SK-N-SH (cell line): ENCODE results near the gene MPC1. TPM values are rescaled to one million over a fixed set of nuclear protein-coding genes. Genes with fewer than 3 reads are reported as not detected.

Source experiments
- CTCF ChIA-PET: fragments of 300-600, 350-600 bp; formaldehyde crosslinking; extraction: SDS; loops from one replicate; lab custom pipeline; 2021; lab: Yijun Ruan, JAX
- POLR2A ChIA-PET: fragments of 350-600 bp; sonication (Branson Sonifier 250); formaldehyde crosslinking; extraction: SDS; loops from one replicate; lab custom pipeline; 2020; ENCODE audit warnings: antibody characterized with exemption, inconsistent platforms; lab: Yijun Ruan, JAX
- DNase-seq: peaks from one replicate; pipeline ENCODE4 v3.0.0; 2012
- H2AFZ ChIP-seq: fragments of 200-600 bp; sonication (generic); 2 replicates; pipeline ENCODE4 v1.8.1; 2016; ENCODE audit warnings: antibody characterized with exemption, mild to moderate bottlenecking, low read depth
- H3F3A ChIP-seq: fragments of 200-600 bp; sonication (generic); replicated peaks from 2 replicates; pipeline ENCODE3; 2016; ENCODE audit warnings: antibody characterized with exemption, mild to moderate bottlenecking; ENCODE audit not compliant: insufficient read depth
- H3K27ac ChIP-seq, 2 experiments: fragments of 200-500 bp in 1 of 2; fragments of 200-600 bp in 1 of 2; sonication (Bioruptor generic) in 1 of 2; sonication (generic), shearing (Covaris generic) in 1 of 2; 2 replicates each; pipeline versions ENCODE4 v1.5.1 to v1.6.1; 2014 to 2016; ENCODE audit warnings: low read depth in 2 of 2, inconsistent platforms in 1 of 2, low read length in 1 of 2, mild to moderate bottlenecking in 1 of 2, mixed read lengths in 1 of 2
- H3K27me3 ChIP-seq: fragments of 200-600 bp; sonication (generic), shearing (Covaris generic); 2 replicates; pipeline ENCODE4 v1.6.1; 2016; ENCODE audit warnings: mixed run types; ENCODE audit not compliant: insufficient read depth
- H3K36me3 ChIP-seq, 2 experiments: fragments of 200-500 bp in 1 of 2; fragments of 200-600 bp in 1 of 2; sonication (Bioruptor generic) in 1 of 2; sonication (generic) in 1 of 2; replicated peaks in 1 of 2; 2 replicates each; pipeline versions ENCODE3 to v1.5.1; 2014 to 2016; ENCODE audit warnings: low read length in 1 of 2, mild to moderate bottlenecking in 1 of 2; ENCODE audit not compliant: insufficient read depth in 2 of 2, control insufficient read depth in 1 of 2
- H3K4me1 ChIP-seq, 2 experiments: fragments of 200-500 bp in 1 of 2; fragments of 200-600 bp in 1 of 2; sonication (Bioruptor generic) in 1 of 2; sonication (generic), shearing (Covaris generic) in 1 of 2; 2 replicates each; pipeline versions ENCODE4 v1.5.1 to v1.6.1; 2014 to 2016; ENCODE audit warnings: low read depth in 1 of 2, low read length in 1 of 2, mixed run types in 1 of 2; ENCODE audit not compliant: insufficient read depth in 2 of 2, control insufficient read depth in 1 of 2
- H3K4me2 ChIP-seq: fragments of 200-600 bp; sonication (generic), shearing (Covaris generic); 2 replicates; pipeline ENCODE4 v1.6.1; 2017; ENCODE audit warnings: mixed run types
- H3K4me3 ChIP-seq, 2 experiments: fragments of 200-500 bp in 1 of 2; fragments of 200-600 bp in 1 of 2; sonication (Bioruptor generic) in 1 of 2; sonication (generic), shearing (Covaris generic) in 1 of 2; 2 replicates each; pipeline versions ENCODE4 v1.5.1 to v1.8.1; 2014 to 2016; ENCODE audit warnings: low read depth in 2 of 2, inconsistent platforms in 1 of 2, low read length in 1 of 2, mild to moderate bottlenecking in 1 of 2, mixed read lengths in 1 of 2, moderate library complexity in 1 of 2
- H3K79me2 ChIP-seq: fragments of 200-600 bp; sonication (generic); 2 replicates; pipeline ENCODE4 v1.8.1; 2017; ENCODE audit warnings: mild to moderate bottlenecking; ENCODE audit not compliant: insufficient read depth
- H3K9ac ChIP-seq: fragments of 200-600 bp; sonication (generic); 2 replicates; pipeline ENCODE4 v1.6.1; 2017; ENCODE audit warnings: mixed run types
- H3K9me2 ChIP-seq: fragments of 200-600 bp; sonication (generic); 2 replicates; pipeline ENCODE4 v1.6.1; 2017; ENCODE audit warnings: mixed run types
- H3K9me3 ChIP-seq: fragments of 200-600 bp; sonication (generic); 2 replicates; pipeline ENCODE4 v1.6.1; 2017; ENCODE audit warnings: mixed run types, mild to moderate bottlenecking, moderate library complexity
- H4K20me1 ChIP-seq: fragments of 200-600 bp; sonication (generic); 2 replicates; pipeline ENCODE4 v1.6.1; 2017; ENCODE audit warnings: mild to moderate bottlenecking, mixed run types; ENCODE audit not compliant: insufficient read depth
- CHD2 ChIP-seq: fragments of 150-350 bp; IDR thresholded peaks from 2 replicates; pipeline ENCODE4 v1.6.1; 2018; ENCODE audit warnings: low read length; ENCODE audit not compliant: partially characterized antibody
- ELF1 ChIP-seq: IDR thresholded peaks from 2 replicates; pipeline ENCODE4 v1.4.0; 2012
- EP300 ChIP-seq, 2 experiments: IDR thresholded peaks; 2 replicates each; pipeline versions ENCODE4 v1.4.0 to v1.6.1; 2012; ENCODE audit warnings: borderline replicate concordance in 1 of 2, low read depth in 1 of 2, low read length in 1 of 2
- EZH2phosphoT487 ChIP-seq: fragments of 200-600 bp; sonication (generic); IDR thresholded peaks from 2 replicates; pipeline ENCODE4 v1.6.1; 2017; ENCODE audit warnings: low read depth, mixed run types, mild to moderate bottlenecking, antibody characterized with exemption, moderate library complexity, borderline replicate concordance
- FOSL2 ChIP-seq: IDR thresholded peaks from 2 replicates; pipeline ENCODE4 v1.4.0; 2012; ENCODE audit warnings: low read depth, mild to moderate bottlenecking, moderate library complexity, borderline replicate concordance
- FOXJ3 ChIP-seq: sonication (generic); formaldehyde crosslinking; IDR thresholded peaks from 2 replicates; pipeline ENCODE4 v1.5.1; 2020; ENCODE audit warnings: mild to moderate bottlenecking, missing genetic modification reagents
- GABPA ChIP-seq: IDR thresholded peaks from 2 replicates; pipeline ENCODE4 v1.4.0; 2012; ENCODE audit warnings: low read depth, mild to moderate bottlenecking
- GATA2 ChIP-seq: sonication (generic); formaldehyde crosslinking; IDR thresholded peaks from 2 replicates; pipeline ENCODE4 v1.5.0; 2020; ENCODE audit warnings: mild to moderate bottlenecking, missing genetic modification reagents
- MAX ChIP-seq: IDR thresholded peaks from 2 replicates; pipeline ENCODE4 v1.4.0; 2012; ENCODE audit warnings: low read depth
- MEF2A ChIP-seq: IDR thresholded peaks from 2 replicates; pipeline ENCODE4 v1.4.0; 2012; ENCODE audit warnings: low read depth, borderline replicate concordance
- MXI1 ChIP-seq: IDR thresholded peaks from 2 replicates; pipeline ENCODE4 v1.6.1; 2012; ENCODE audit warnings: mild to moderate bottlenecking, low read depth, low read length, improper control_type of control experiment
- NFIC ChIP-seq: IDR thresholded peaks from 2 replicates; pipeline ENCODE4 v1.4.0; 2012; ENCODE audit warnings: borderline replicate concordance
- PBX3 ChIP-seq: IDR thresholded peaks from 2 replicates; pipeline ENCODE4; 2012
- POLR2AphosphoS5 ChIP-seq: IDR thresholded peaks from 2 replicates; pipeline ENCODE4 v1.6.1; 2012; ENCODE audit warnings: low read depth, low read length
- RAD21 ChIP-seq: IDR thresholded peaks from 2 replicates; pipeline ENCODE4 v1.6.1; 2012; ENCODE audit warnings: mild to moderate bottlenecking, low read length
- RCOR1 ChIP-seq: fragments of 150-350 bp; IDR thresholded peaks from 2 replicates; pipeline ENCODE4 v1.6.1; 2017; ENCODE audit warnings: antibody characterized with exemption, low read length
- SIN3A ChIP-seq: IDR thresholded peaks from 2 replicates; pipeline ENCODE4 v1.6.1; 2012; ENCODE audit warnings: low read depth, mild to moderate bottlenecking, low read length, moderate library complexity, borderline replicate concordance
- SMC3 ChIP-seq: IDR thresholded peaks from 2 replicates; pipeline ENCODE4 v1.6.1; 2012; ENCODE audit warnings: low read depth, low read length, improper control_type of control experiment
- TCF12 ChIP-seq: IDR thresholded peaks from 2 replicates; pipeline ENCODE4 v1.4.0; 2012
- USF1 ChIP-seq: IDR thresholded peaks from 2 replicates; pipeline ENCODE4 v1.4.0; 2012; ENCODE audit warnings: low read depth, borderline replicate concordance
- USF2 ChIP-seq: fragments of 150-350 bp; IDR thresholded peaks from 2 replicates; pipeline ENCODE4 v1.6.1; 2017; ENCODE audit warnings: antibody characterized with exemption, low read length, low read depth, borderline replicate concordance
- WGBS: methylation state at CpG from one replicate; pipeline ENCODE4 v1.1.6; 2017; ENCODE audit warnings: low lambda C conversion rate; 5-methylcytosine and 5-hydroxymethylcytosine counted together
- polyA plus RNA-seq, 3 experiments: library from polyadenylated mRNA; depleted of rRNA; stranded (reverse); fragments of >200 nt; gene quantifications; 2 replicates each; pipeline ENCODE4 v1.2.3, GENCODE V29; 2012

MPC1 gene
- polyA plus RNA-seq, 1 of the 3 experiments (the other 2 are of a cell fraction): 13.6 TPM

- TF ChIP-seq POLR2AphosphoS5 (no peak), SMC3 (no peak), FOSL2 (no peak), EP300 (IDR thresholded peaks at IDR 0.05; ENCODE audit: borderline replicate concordance in 1 of 2, low read depth in 1 of 2, low read length in 1 of 2) (no peak), USF2 (no peak), GATA2 (no peak), FOXJ3 (CRISPR knock-in tag) (no peak), CHD2 (no peak), EZH2phosphoT487 (no peak), MEF2A (no peak), NFIC (no peak), RAD21 (no peak), SIN3A (no peak), ELF1 (no peak)
- Histone ChIP-seq H3K27me3 (no peaks in the 10 kb centered on the region), H3F3A (no peaks in the 10 kb centered on the region), H3K36me3 (peaks cover 9 to 53% of the 10 kb centered on the region in 2 experiments), H3K9me3 (no peaks in the 10 kb centered on the region), H3K79me2 (no peaks in the 10 kb centered on the region), H3K9me2 (no peaks in the 10 kb centered on the region), H3K4me1 (no peaks in the 10 kb centered on the region), H2AFZ (no peak overlapping the region), H3K4me2 (no peak overlapping the region), H3K9ac (no peak overlapping the region), H4K20me1 (no peaks in the 10 kb centered on the region), H3K27ac (no peak overlapping the region), H3K4me3 (no peak overlapping the region)
- CTCF ChIA-PET: no interaction called here
- 0% methylated on average over 1 of the region's 12 CpGs for WGBS
- no peak for DNase-seq
- POLR2A ChIA-PET: no interaction called here
Measured at GRCh38 chr6:166411721-166412151, 29.0 kb upstream of the MPC1 start.

- Histone ChIP-seq H3K4me2 (no peak overlapping the region), H3F3A (no peaks in the 10 kb centered on the region), H3K4me3 (no peak overlapping the region), H3K27me3 (no peaks in the 10 kb centered on the region), H2AFZ (no peak overlapping the region), H4K20me1 (no peaks in the 10 kb centered on the region), H3K27ac (no peak overlapping the region), H3K79me2 (no peaks in the 10 kb centered on the region), H3K9me2 (no peaks in the 10 kb centered on the region), H3K4me1 (no peaks in the 10 kb centered on the region), H3K36me3 (peaks cover 9 to 53% of the 10 kb centered on the region in 2 experiments), H3K9ac (no peak overlapping the region), H3K9me3 (no peaks in the 10 kb centered on the region)
- DNase-seq: no peak
- TF ChIP-seq EZH2phosphoT487 (no peak), PBX3 (no peak), SMC3 (no peak), CHD2 (no peak), RCOR1 (no peak), POLR2AphosphoS5 (no peak), GABPA (no peak), TCF12 (no peak), FOSL2 (no peak), ELF1 (no peak), FOXJ3 (CRISPR knock-in tag) (no peak), MXI1 (no peak), MAX (no peak), USF1 (no peak), RAD21 (no peak)
- CTCF ChIA-PET: no interaction called here
- POLR2A ChIA-PET: no interaction called here
- 92% methylated on average over 15 of the region's 15 CpGs for WGBS
Measured at GRCh38 chr6:166411271-166411670, 28.5 kb upstream of the MPC1 start.
